Gastroesophageal sphincter (tissue), 3 donors: ENCODE data around the gene ABHD14A.

Source experiments
- EP300 ChIP-seq: sonication (generic); formaldehyde crosslinking; IDR thresholded peaks from one replicate; pipeline ENCODE4 v1.6.1; 2017; ENCODE audit warnings: antibody characterized with exemption, mild to moderate bottlenecking
- POLR2A ChIP-seq, 2 donors: fragments of 450-650 bp; IDR thresholded peaks; one replicate each; pipeline ENCODE4 v1.6.1; 2017; ENCODE audit warnings: antibody characterized with exemption in 2 of 2, mild to moderate bottlenecking in 2 of 2, moderate library complexity in 1 of 2
- POLR2AphosphoS5 ChIP-seq: sonication (generic); formaldehyde crosslinking; IDR thresholded peaks from one replicate; pipeline ENCODE4 v1.6.1; 2017; ENCODE audit warnings: antibody characterized with exemption
- TF ChIP-seq, protein P1 (sequence below), 4 experiments: fragments of 200-600 bp in 2 of 4; fragments of 450-650 bp in 2 of 4; sonication (generic) in 1 of 4; IDR thresholded peaks; one replicate each; pipeline ENCODE4 v1.5.1; 2017 to 2019; ENCODE audit warnings: antibody characterized with exemption in 4 of 4, mild to moderate bottlenecking in 2 of 4, moderate library complexity in 2 of 4

DNA sequence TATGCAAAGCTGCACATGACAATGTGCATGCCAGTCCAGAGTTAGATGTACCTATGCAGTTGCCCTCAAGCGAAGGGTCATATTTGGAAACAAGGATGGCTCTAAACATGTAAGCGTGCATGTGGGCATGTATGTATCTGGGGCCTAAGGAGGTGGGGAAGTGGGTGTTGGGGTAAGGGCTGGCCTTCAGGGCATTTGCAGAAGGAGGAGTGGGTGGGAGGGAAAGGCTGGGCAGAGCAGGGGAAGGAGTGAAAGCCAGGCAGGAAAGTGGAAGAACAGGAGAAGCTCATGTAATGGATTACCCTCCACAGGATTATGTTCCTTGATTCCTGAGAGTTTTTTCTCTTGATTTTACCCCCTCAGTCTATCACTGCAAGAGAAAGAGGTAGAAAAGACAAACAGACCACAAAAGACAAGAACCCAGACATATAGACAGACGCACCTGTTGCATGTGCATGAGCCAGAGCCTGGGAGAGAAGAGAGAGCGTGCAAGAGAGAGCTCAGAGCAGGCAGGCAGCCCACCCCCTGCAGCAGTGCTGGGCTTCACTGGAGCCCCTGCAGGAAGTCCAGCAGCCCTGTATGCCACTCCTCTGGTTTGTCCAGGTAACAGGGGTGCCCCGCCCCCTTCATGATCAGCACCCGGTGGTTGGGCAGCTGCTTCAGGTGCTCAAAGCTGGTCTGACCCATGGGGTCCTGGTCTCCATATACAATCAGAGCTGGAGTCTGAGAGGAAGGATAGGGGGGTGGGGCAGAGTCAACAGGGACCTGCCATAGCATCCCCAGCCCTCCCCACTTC is 5.8 kb upstream of the ABHD14A start:
- no peak for TF ChIP-seq POLR2A (IDR thresholded peaks at IDR 0.05)
- TF ChIP-seq, protein P1, sequence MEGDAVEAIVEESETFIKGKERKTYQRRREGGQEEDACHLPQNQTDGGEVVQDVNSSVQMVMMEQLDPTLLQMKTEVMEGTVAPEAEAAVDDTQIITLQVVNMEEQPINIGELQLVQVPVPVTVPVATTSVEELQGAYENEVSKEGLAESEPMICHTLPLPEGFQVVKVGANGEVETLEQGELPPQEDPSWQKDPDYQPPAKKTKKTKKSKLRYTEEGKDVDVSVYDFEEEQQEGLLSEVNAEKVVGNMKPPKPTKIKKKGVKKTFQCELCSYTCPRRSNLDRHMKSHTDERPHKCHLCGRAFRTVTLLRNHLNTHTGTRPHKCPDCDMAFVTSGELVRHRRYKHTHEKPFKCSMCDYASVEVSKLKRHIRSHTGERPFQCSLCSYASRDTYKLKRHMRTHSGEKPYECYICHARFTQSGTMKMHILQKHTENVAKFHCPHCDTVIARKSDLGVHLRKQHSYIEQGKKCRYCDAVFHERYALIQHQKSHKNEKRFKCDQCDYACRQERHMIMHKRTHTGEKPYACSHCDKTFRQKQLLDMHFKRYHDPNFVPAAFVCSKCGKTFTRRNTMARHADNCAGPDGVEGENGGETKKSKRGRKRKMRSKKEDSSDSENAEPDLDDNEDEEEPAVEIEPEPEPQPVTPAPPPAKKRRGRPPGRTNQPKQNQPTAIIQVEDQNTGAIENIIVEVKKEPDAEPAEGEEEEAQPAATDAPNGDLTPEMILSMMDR (IDR thresholded peaks at IDR 0.05), result no peak
- TF ChIP-seq EP300, result no peak
- no peak for TF ChIP-seq POLR2AphosphoS5
